PC-3 (cell line): ENCODE results near the gene TUBB4A. TPM values are rescaled to one million over a fixed set of nuclear protein-coding genes. Genes with fewer than 3 reads are reported as not detected.

Experiments used
- ATAC-seq: fragments of 200-7000 bp; cut with Tn5 transposase; 2 replicates; pipeline ENCODE4 v1.9.1; 2020; ENCODE audit warnings: mild to moderate bottlenecking, moderate library complexity
- BruUV-seq: library from RNA; stranded (reverse); fragments of 400-500 nt; replicated peaks from 2 replicates; lab custom pipeline; 2021; lab: Mats Ljungman, UMichigan
- CTCF ChIA-PET: fragments of 300-600 bp; sonication (Branson Sonifier 250); formaldehyde crosslinking; loops from one replicate; lab custom pipeline; 2022; ENCODE audit warnings: antibody characterized with exemption; lab: Charles Lee
- POLR2A ChIA-PET: fragments of 300-600 bp; sonication (Branson Sonifier 250); formaldehyde crosslinking; loops from one replicate; lab custom pipeline; 2022; ENCODE audit warnings: antibody characterized with exemption; ENCODE audit not compliant: unreplicated experiment; lab: Charles Lee
- DNase-seq: peaks from one replicate; pipeline ENCODE4 v3.0.0-alpha.2; 2015
- H2AFZ ChIP-seq: fragments of 300-600 bp; sonication (generic); 2 replicates; pipeline ENCODE4 v1.6.0; 2016; ENCODE audit warnings: antibody characterized with exemption, low read length
- H3F3A ChIP-seq: fragments of 300-600 bp; sonication (generic); one replicate; pipeline ENCODE4 v1.6.0; 2017; ENCODE audit warnings: antibody characterized with exemption, low read length, control low read depth, mild to moderate bottlenecking; ENCODE audit not compliant: unreplicated experiment
- H3K27ac ChIP-seq: fragments of 300-600 bp; sonication (generic); 2 replicates; pipeline ENCODE4 v1.5.1; 2016; ENCODE audit warnings: mild to moderate bottlenecking, low read length
- H3K27me3 ChIP-seq: fragments of 300-600 bp; sonication (generic); 2 replicates; pipeline ENCODE4 v1.6.1; 2016; ENCODE audit warnings: low read length, mixed read lengths
- H3K36me3 ChIP-seq: fragments of 300-600 bp; sonication (generic); 2 replicates; pipeline ENCODE4 v1.6.1; 2016; ENCODE audit warnings: low read depth, mixed run types, low read length, mixed read lengths
- H3K4me1 ChIP-seq: fragments of 300-600 bp; sonication (generic); 2 replicates; pipeline ENCODE4 v1.5.1; 2016; ENCODE audit warnings: low read length; ENCODE audit not compliant: insufficient read depth
- H3K4me2 ChIP-seq: fragments of 300-600 bp; sonication (generic); 2 replicates; pipeline ENCODE4 v1.6.0; 2016; ENCODE audit warnings: low read length
- H3K4me3 ChIP-seq: fragments of 300-600 bp; sonication (generic); 2 replicates; pipeline ENCODE4 v1.5.1; 2016; ENCODE audit warnings: mild to moderate bottlenecking, low read length, mixed read lengths
- H3K79me2 ChIP-seq: fragments of 300-600 bp; sonication (generic); 2 replicates; pipeline ENCODE4 v1.6.1; 2017; ENCODE audit warnings: low read length, mixed read lengths
- H3K9ac ChIP-seq: fragments of 300-600 bp; sonication (generic); 2 replicates; pipeline ENCODE4 v1.6.0; 2016; ENCODE audit warnings: mild to moderate bottlenecking, low read length
- H3K9me2 ChIP-seq: fragments of 300-600 bp; sonication (generic); replicated peaks from 2 replicates; pipeline ENCODE4 v1.6.1; 2016; ENCODE audit warnings: mixed run types, low read length, mixed read lengths
- H3K9me3 ChIP-seq: fragments of 300-600 bp; sonication (generic); 2 replicates; pipeline ENCODE4 v1.6.1; 2016; ENCODE audit warnings: low read length, mixed read lengths
- H4K20me1 ChIP-seq: fragments of 300-600 bp; sonication (generic); 2 replicates; pipeline ENCODE4 v1.6.1; 2016; ENCODE audit warnings: low read length, mixed read lengths
- CTCF ChIP-seq: fragments of 300-600 bp; sonication (generic); conservative IDR thresholded peaks from 2 replicates; pipeline ENCODE4 v1.5.1; 2017; ENCODE audit warnings: antibody characterized with exemption, low read depth, mild to moderate bottlenecking, low read length
- EZH2 ChIP-seq: fragments of 300-600 bp; sonication (generic); IDR thresholded peaks from one replicate; pipeline ENCODE4 v1.6.1; 2017; ENCODE audit warnings: antibody characterized with exemption, mild to moderate bottlenecking, low read length; ENCODE audit not compliant: unreplicated experiment
- EZH2phosphoT487 ChIP-seq: fragments of 300-600 bp; sonication (generic); IDR thresholded peaks from 2 replicates; pipeline ENCODE4 v1.6.1; 2018; ENCODE audit warnings: mild to moderate bottlenecking, antibody characterized with exemption, low read length, borderline replicate concordance
- intact Hi-C: fragments of 100-400 bp; cut with micrococcal nuclease; formaldehyde crosslinking; loops from 2 replicates; pipeline ENCODE4 v1.9.0; 2023
- total RNA-seq: library from RNA; depleted of rRNA; stranded (reverse); fragments of >200 nt; gene quantifications from 2 replicates; pipeline ENCODE4 v1.2.3, GENCODE V29; 2014

The TUBB4A gene
- total RNA-seq, 1 experiment from 2014 or later: 4.6 TPM

GRCh38 chr19:6466526-6467248 is 35.4 kb downstream of the TUBB4A start:
- no peak overlapping the region for H3K9ac ChIP-seq
- no peaks in the 10 kb centered on the region for H3K9me2 ChIP-seq
- TF ChIP-seq EZH2 (no peak), CTCF (no peak), EZH2phosphoT487 (no peak)
- peaks cover 5% of the 10 kb centered on the region; the same call in 1 of the 2 replicates for H3K36me3 ChIP-seq
- no peak overlapping the region for H3K4me2 ChIP-seq
- no peaks in the 10 kb centered on the region for H3F3A ChIP-seq
- peaks cover 9% of the 10 kb centered on the region; the same call in 1 of the 2 replicates for H3K4me1 ChIP-seq
- H3K9me3 ChIP-seq: no peaks in the 10 kb centered on the region
- ChIA-PET POLR2A (no interaction called here), CTCF (no interaction called here)
- no TSS peak for BruUV-seq
- no peak overlapping the region for H3K27ac ChIP-seq
- intact Hi-C loops: no loop called here
- H4K20me1 ChIP-seq: no peaks in the 10 kb centered on the region
- H3K4me3 ChIP-seq: no peak overlapping the region
- H3K79me2 ChIP-seq: peaks cover 14% of the 10 kb centered on the region
- no peaks in the 10 kb centered on the region for H3K27me3 ChIP-seq
- DNase-seq: no peak
- ATAC-seq: no peak
- no peak overlapping the region for H2AFZ ChIP-seq

GRCh38 chr19:6465663-6466062 is 36.4 kb downstream of the TUBB4A start:
- CTCF ChIA-PET: no interaction called here
- H3K9me3 ChIP-seq: no peaks in the 10 kb centered on the region
- no peak overlapping the region; the same call in 1 of the 2 replicates for H3K4me3 ChIP-seq
- no peak overlapping the region for H3K27ac ChIP-seq
- no peaks in the 10 kb centered on the region for H4K20me1 ChIP-seq
- H3K4me1 ChIP-seq: peaks cover 9% of the 10 kb centered on the region; the same call in 1 of the 2 replicates
- TF ChIP-seq EZH2phosphoT487 (no peak), CTCF (no peak), EZH2 (no peak)
- H3K79me2 ChIP-seq: peaks cover 14% of the 10 kb centered on the region
- H3K27me3 ChIP-seq: no peaks in the 10 kb centered on the region
- POLR2A ChIA-PET: interaction anchor here (0.6 kb wide), 1 partner anchor 10 kb away, joined by 5 read pairs; no protein-coding TSS in a partner anchor
- no peak overlapping the region for H2AFZ ChIP-seq
- peak overlapping the region; percentile 98 for H3K4me2 ChIP-seq
- no peak overlapping the region for H3K9ac ChIP-seq
- no peak for DNase-seq
- H3K9me2 ChIP-seq: no peaks in the 10 kb centered on the region
- no TSS peak for BruUV-seq
- intact Hi-C loops: no loop called here
- no peak for ATAC-seq
- H3F3A ChIP-seq: no peaks in the 10 kb centered on the region
- H3K36me3 ChIP-seq: peaks cover 5% of the 10 kb centered on the region; the same call in 1 of the 2 replicates

- Histone ChIP-seq H4K20me1 (no peaks in the 10 kb centered on the region), H3K9me3 (no peaks in the 10 kb centered on the region), H3K4me3 (peak overlapping the region; percentile 96), H3K36me3 (peaks cover 5% of the 10 kb centered on the region; the same call in 1 of the 2 replicates), H3K27me3 (no peaks in the 10 kb centered on the region), H3F3A (no peaks in the 10 kb centered on the region), H3K27ac (no peak overlapping the region), H3K9me2 (no peaks in the 10 kb centered on the region), H2AFZ (peak overlapping the region; percentile 97), H3K79me2 (peaks cover 14% of the 10 kb centered on the region), H3K4me1 (peaks cover 9% of the 10 kb centered on the region; the same call in 1 of the 2 replicates), H3K4me2 (peak overlapping the region; percentile 98), H3K9ac (peak overlapping the region; percentile 71)
- ChIA-PET POLR2A (interaction anchor here (0.6 kb wide), 1 partner anchor 11 kb away, joined by 5 read pairs; no protein-coding TSS in a partner anchor), CTCF (no interaction called here)
- DNase-seq (peak; percentile 41), ATAC-seq (no peak)
- intact Hi-C loops: no loop called here
- TF ChIP-seq CTCF (no peak), EZH2 (no peak), EZH2phosphoT487 (no peak)
- no TSS peak for BruUV-seq
Observed at GRCh38 chr19:6465006-6465405, 37.1 kb downstream of the TUBB4A start.
